KMS-11 (cell line): ENCODE measurements around the gene CAMTA2.

ENCODE experiments used
- H2AFZ ChIP-seq: fragments of 200-600 bp; sonication (generic); 2 replicates; pipeline ENCODE4 v1.6.1; 2016; ENCODE audit warnings: antibody characterized with exemption, mixed run types, low read depth
- H3K27ac ChIP-seq: fragments of 200-600 bp; sonication (generic); 2 replicates; pipeline ENCODE4 v1.6.1; 2016; ENCODE audit warnings: mild to moderate bottlenecking, mixed run types
- H3K27me3 ChIP-seq: fragments of 200-600 bp; sonication (generic); 2 replicates; pipeline ENCODE4 v1.6.1; 2017; ENCODE audit warnings: mild to moderate bottlenecking, low read depth, mixed run types, moderate library complexity; ENCODE audit not compliant: insufficient read depth
- H3K36me3 ChIP-seq: fragments of 200-600 bp; sonication (generic); 2 replicates; pipeline ENCODE4 v1.6.1; 2017; ENCODE audit warnings: mild to moderate bottlenecking, mixed run types; ENCODE audit not compliant: insufficient read depth
- H3K4me1 ChIP-seq: fragments of 200-600 bp; sonication (generic); 2 replicates; pipeline ENCODE4 v1.6.1; 2016; ENCODE audit warnings: mild to moderate bottlenecking, low read depth, mixed run types; ENCODE audit not compliant: poor library complexity, severe bottlenecking
- H3K4me2 ChIP-seq: fragments of 200-600 bp; sonication (generic); 2 replicates; pipeline ENCODE4 v1.7.0; 2016; ENCODE audit warnings: mild to moderate bottlenecking, mixed run types
- H3K4me3 ChIP-seq: fragments of 200-600 bp; sonication (generic); IDR thresholded peaks from 2 replicates; pipeline ENCODE4 v1.6.1; 2017; ENCODE audit warnings: low read depth, low read length, mixed read lengths; ENCODE audit not compliant: insufficient read depth
- H3K79me2 ChIP-seq: fragments of 200-600 bp; sonication (generic); 2 replicates; pipeline ENCODE4 v1.6.1; 2016; ENCODE audit warnings: low read depth, mixed run types; ENCODE audit not compliant: insufficient read depth
- H3K9ac ChIP-seq: fragments of 200-600 bp; sonication (generic); 2 replicates; pipeline ENCODE4 v1.6.1; 2016; ENCODE audit warnings: mild to moderate bottlenecking, mixed run types
- H4K20me1 ChIP-seq: fragments of 200-600 bp; sonication (generic); 2 replicates; pipeline ENCODE4 v1.6.1; 2016; ENCODE audit warnings: mild to moderate bottlenecking, mixed run types; ENCODE audit not compliant: insufficient read depth
- TF ChIP-seq, protein P1 (sequence below): fragments of 200-600 bp; sonication (generic); conservative IDR thresholded peaks from 2 replicates; pipeline ENCODE4 v1.6.1; 2017; ENCODE audit warnings: low read depth, mild to moderate bottlenecking, antibody characterized with exemption, low read length, moderate library complexity, mixed read lengths

CAMTA2 gene

DNA sequence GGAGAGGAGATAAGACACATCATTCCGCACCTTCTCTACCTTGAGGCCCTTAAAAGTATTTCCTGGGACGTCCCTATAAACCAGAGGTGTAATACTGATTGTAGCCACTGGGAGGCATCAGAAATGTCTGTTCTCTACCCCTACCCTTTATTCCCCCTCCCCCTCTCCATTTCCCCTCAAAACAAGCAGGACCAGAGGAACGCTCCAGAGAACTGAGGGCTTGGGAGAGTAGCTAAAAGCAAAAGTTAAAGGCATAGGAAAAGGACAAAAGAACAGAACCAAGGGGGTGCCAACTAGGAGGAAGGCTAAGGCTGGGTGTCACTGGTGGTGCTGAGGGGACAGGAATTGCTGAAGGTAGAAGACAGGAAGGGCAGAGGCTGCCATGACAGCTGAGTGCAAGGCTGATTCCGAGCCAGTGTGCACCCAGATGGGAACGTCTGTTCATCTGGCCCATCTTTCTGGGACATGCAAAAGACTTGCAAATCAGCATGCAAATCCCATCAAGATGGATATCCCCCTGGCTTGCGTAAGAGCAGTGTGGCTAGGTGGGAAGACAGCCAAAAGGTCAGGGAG lies 6.7 kb downstream of the CAMTA2 start:
- H3K4me2 ChIP-seq: no peak overlapping the region
- no peak overlapping the region for H3K4me3 ChIP-seq
- H3K27ac ChIP-seq: no peak overlapping the region
- no peaks in the 10 kb centered on the region for H4K20me1 ChIP-seq
- no peaks in the 10 kb centered on the region for H3K27me3 ChIP-seq
- no peak overlapping the region for H2AFZ ChIP-seq
- no peaks in the 10 kb centered on the region for H3K4me1 ChIP-seq
- TF ChIP-seq, protein P1, sequence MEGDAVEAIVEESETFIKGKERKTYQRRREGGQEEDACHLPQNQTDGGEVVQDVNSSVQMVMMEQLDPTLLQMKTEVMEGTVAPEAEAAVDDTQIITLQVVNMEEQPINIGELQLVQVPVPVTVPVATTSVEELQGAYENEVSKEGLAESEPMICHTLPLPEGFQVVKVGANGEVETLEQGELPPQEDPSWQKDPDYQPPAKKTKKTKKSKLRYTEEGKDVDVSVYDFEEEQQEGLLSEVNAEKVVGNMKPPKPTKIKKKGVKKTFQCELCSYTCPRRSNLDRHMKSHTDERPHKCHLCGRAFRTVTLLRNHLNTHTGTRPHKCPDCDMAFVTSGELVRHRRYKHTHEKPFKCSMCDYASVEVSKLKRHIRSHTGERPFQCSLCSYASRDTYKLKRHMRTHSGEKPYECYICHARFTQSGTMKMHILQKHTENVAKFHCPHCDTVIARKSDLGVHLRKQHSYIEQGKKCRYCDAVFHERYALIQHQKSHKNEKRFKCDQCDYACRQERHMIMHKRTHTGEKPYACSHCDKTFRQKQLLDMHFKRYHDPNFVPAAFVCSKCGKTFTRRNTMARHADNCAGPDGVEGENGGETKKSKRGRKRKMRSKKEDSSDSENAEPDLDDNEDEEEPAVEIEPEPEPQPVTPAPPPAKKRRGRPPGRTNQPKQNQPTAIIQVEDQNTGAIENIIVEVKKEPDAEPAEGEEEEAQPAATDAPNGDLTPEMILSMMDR: peak; percentile 70
- H3K79me2 ChIP-seq: no peaks in the 10 kb centered on the region
- no peaks in the 10 kb centered on the region for H3K36me3 ChIP-seq
- no peak overlapping the region for H3K9ac ChIP-seq

DNA sequence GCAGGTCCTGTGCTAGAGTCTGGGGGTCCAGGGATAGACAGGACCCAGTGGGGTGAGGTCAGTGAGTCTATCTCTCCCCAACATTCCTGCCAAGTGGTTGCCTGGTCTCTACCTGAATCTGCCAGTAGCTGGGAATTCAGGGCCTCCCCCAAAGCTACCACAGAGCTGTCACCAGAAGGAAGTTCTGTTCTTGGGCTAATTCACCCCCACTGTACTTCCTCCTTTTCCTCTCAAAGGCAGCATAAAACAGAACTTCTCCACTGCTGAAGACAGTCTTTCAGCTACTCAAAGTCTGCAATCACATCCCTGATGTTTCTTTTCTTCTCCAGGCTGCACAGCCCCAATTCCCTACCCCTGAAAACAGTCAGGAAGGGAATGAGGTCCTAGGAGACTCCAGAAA lies 8.7 kb downstream of the CAMTA2 start:
- TF ChIP-seq, protein P1: no peak
- no peak overlapping the region for H3K27ac ChIP-seq
- H3K79me2 ChIP-seq: no peaks in the 10 kb centered on the region
- H3K27me3 ChIP-seq: no peaks in the 10 kb centered on the region
- H3K4me3 ChIP-seq: no peak overlapping the region
- H4K20me1 ChIP-seq: no peaks in the 10 kb centered on the region
- H3K4me1 ChIP-seq: no peaks in the 10 kb centered on the region
- no peaks in the 10 kb centered on the region for H3K36me3 ChIP-seq
- no peak overlapping the region for H2AFZ ChIP-seq
- H3K4me2 ChIP-seq: no peak overlapping the region
- no peak overlapping the region for H3K9ac ChIP-seq

DNA sequence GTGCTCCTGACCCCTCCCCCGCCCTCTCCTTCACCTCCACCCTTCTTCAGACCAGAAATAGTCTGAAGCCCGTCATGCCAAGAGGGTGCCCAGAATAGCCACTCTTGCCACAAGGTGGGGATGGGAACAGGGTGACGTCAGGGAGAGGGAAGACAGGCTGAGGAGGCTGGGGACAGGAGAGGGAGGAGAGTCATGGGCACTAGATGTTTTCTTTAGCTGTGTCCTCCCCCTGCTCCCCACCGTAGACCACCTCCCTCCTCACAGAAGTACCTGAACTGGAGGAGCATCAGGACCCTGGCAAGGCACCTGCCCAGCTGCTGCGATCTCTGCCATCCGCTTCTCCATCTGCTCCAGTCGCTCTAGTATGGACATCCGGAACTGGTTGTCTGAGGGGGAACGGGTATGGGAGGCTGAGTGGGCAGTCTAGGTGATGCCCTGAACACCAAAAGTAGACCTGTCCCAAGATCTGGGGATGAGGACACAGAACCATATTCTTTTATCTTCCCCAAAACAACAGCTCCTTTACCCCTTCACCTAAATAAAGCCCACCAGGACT lies 13.3 kb downstream of the CAMTA2 start:
- H3K79me2 ChIP-seq: no peaks in the 10 kb centered on the region
- no peaks in the 10 kb centered on the region for H3K4me1 ChIP-seq
- H3K4me3 ChIP-seq: no peak overlapping the region
- H3K36me3 ChIP-seq: no peaks in the 10 kb centered on the region
- no peak overlapping the region for H3K4me2 ChIP-seq
- H3K27me3 ChIP-seq: no peaks in the 10 kb centered on the region
- H4K20me1 ChIP-seq: no peaks in the 10 kb centered on the region
- no peak overlapping the region for H3K27ac ChIP-seq
- TF ChIP-seq, protein P1: no peak
- H3K9ac ChIP-seq: no peak overlapping the region
- H2AFZ ChIP-seq: no peak overlapping the region

DNA sequence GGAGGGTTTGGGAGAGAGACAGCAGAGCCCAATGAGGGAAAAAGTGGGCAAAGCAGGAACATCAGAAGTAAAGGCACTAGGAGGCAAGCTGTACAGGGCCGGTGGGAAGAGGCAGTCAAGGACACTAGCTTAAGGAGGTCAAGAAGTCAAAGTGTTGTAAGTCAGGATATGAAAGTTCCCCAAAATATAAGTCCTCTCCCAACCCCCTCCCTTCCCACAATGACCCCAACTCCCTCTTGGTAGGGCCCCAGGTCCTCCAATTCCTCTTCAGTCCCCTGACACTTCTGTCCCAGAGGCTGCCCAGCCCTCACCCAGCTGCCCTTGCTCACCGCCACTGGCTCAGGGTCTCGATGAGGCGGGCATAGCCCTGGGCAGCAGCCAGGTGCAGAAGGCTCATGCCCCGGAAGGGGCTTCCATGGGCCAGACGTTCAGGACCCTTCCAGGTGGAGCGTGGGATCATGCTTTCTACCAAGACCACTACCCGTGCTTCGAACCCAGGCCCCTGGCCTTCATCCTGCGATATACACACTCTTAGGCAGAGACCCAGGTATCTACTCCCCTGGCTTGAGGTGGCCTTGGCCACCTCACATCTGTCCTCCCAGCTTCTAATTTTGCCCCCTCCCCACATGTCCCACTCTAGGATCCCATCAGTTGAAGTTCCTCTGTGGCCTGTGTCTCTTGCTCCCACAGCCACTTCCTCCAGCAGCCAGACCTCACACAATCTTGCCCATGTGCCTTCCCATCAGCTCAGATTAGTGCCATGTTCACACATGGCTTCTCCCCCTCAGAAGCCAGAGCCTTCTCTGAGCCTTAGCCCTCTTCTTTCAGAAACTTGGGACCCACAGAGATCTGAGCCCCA lies 14.0 kb downstream of the CAMTA2 start:
- no peaks in the 10 kb centered on the region for H3K27me3 ChIP-seq
- H3K79me2 ChIP-seq: no peaks in the 10 kb centered on the region
- no peaks in the 10 kb centered on the region for H4K20me1 ChIP-seq
- TF ChIP-seq, protein P1: no peak
- H3K27ac ChIP-seq: no peak overlapping the region
- no peak overlapping the region for H2AFZ ChIP-seq
- no peak overlapping the region for H3K4me3 ChIP-seq
- no peak overlapping the region for H3K9ac ChIP-seq
- H3K4me1 ChIP-seq: no peaks in the 10 kb centered on the region
- H3K36me3 ChIP-seq: no peaks in the 10 kb centered on the region
- H3K4me2 ChIP-seq: no peak overlapping the region
